Upper lobe of left lung (tissue), 4 donors: ENCODE measurements around the gene ARX.

Source experiments
- POLR2A ChIP-seq, 4 donors: fragments of 450-650 bp; IDR thresholded peaks; one replicate each; pipeline ENCODE4 v1.5.1; 2016 to 2017; ENCODE audit warnings: antibody characterized with exemption in 4 of 4, mild to moderate bottlenecking in 2 of 4
- TF ChIP-seq, protein P1 (sequence below), 6 experiments: fragments of 450-650 bp in 4 of 6; fragments of 200-600 bp in 2 of 6; sonication (generic) in 2 of 6; IDR thresholded peaks; one replicate each; pipeline ENCODE4 v1.5.1; 2016 to 2019; ENCODE audit warnings: antibody characterized with exemption in 6 of 6

DNA sequence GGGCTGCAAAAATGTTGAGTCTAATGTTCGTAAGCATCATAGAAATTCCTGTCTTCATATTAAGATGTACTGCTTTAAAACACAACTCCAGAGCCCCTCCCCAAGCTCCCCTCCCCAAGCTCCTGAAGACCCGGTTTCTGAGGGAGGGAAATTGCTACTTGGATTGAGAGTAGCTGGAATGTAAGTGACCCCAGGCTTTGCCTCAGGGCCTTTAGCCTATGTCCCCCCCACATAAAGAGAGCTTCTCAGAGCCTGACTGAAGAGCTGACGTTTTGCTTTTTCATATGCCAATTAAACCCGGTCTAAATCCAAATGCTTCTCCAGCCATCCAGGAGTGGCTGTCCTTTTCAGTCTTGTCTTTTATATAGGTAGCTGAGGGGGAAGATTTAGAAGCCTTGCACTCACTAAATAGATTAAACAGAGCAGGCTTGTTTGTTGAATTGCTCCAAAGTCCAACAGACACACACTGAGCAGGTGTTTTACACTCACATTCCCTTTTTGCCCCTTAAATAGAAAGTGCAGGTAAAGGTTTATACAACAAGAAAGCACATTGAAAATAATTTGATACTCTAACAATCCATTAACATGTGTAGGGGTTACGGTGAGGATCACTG, 19.6 kb downstream of the ARX start:
- TF ChIP-seq POLR2A (IDR thresholded peaks at IDR 0.05), result no peak
- TF ChIP-seq, protein P1, sequence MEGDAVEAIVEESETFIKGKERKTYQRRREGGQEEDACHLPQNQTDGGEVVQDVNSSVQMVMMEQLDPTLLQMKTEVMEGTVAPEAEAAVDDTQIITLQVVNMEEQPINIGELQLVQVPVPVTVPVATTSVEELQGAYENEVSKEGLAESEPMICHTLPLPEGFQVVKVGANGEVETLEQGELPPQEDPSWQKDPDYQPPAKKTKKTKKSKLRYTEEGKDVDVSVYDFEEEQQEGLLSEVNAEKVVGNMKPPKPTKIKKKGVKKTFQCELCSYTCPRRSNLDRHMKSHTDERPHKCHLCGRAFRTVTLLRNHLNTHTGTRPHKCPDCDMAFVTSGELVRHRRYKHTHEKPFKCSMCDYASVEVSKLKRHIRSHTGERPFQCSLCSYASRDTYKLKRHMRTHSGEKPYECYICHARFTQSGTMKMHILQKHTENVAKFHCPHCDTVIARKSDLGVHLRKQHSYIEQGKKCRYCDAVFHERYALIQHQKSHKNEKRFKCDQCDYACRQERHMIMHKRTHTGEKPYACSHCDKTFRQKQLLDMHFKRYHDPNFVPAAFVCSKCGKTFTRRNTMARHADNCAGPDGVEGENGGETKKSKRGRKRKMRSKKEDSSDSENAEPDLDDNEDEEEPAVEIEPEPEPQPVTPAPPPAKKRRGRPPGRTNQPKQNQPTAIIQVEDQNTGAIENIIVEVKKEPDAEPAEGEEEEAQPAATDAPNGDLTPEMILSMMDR (IDR thresholded peaks at IDR 0.05), result no peak
